Activated CD8-positive, alpha-beta memory T cell treated with anti-CD3 and anti-CD28 coated beads, Interleukin-2, amount 50 U/mL, for 1 hour (primary cell): ENCODE data around the gene SLC6A20.

Experiments used
- DNase-seq: peaks from one replicate; pipeline ENCODE4 v3.0.0-alpha.2; 2020; ENCODE audit errors: extremely low read depth

The SLC6A20 gene

DNA sequence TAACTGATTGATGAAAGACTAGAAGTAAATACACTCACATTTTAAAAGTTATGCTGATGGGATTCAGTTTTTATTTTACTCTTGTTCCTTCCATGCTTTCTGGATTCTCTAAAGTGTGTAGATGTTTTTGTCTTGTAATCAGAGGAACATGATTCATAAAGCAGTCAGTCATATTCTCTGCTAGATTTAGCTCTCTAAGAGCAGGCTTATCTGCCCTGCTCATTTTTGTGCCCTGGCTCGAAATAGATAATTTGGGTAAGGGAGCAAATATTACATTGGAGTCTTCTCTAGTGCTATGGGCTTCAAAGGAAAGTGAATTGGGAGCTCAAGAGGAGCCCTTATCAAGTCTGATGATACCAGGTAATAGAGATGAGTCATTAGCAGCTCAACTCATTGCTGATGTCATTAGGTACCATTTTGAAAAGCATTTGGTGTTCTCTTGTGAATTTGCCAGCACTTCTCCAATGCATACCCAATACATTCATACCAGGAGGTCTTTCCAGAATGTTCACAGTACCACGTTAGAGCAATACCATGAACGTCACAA is 79.5 kb downstream of the SLC6A20 start:
- DNase-seq: no peak

- no peak for DNase-seq
Observed at GRCh38 chr3:45715945-45716344, 80.4 kb downstream of the SLC6A20 start.

DNA sequence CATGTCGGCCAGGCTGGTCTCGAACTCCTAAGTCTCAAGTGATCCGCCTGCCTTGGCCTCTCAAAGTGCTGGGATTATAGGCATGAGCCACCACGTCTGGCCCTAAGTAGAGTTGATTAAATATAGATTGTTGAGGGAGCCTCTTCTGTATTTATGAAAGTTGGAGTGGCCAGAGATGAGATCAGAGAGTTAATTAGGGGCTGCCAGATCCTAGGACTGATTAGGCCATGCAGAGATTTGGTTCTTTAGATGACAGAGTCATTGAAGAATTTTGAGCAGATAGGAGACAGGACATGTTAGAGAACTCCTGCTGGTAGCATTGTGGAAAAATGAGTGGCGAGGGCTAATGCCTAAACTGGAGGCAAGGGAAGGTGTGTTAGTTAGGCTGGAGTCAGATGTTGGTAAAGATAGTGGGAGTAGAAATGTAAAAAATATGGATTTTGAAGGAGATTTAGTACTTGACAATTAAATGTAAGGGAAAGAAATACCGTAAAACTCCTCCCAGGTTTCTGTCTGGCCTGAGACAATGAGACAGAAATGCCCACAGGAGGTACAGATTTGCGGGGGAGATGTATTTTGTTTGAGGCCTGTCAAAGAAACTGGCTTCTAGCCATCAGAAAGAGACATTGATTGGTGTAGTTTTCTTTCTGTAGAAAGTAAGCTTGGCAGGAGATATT is 83.8 kb downstream of the SLC6A20 start:
- no peak for DNase-seq

GRCh38 chr3:45711931-45712330 is 84.4 kb downstream of the SLC6A20 start:
- DNase-seq: no peak

- no peak for DNase-seq
Observed at GRCh38 chr3:45705839-45706808, 90.2 kb downstream of the SLC6A20 start.
